Heart right ventricle (tissue), 16 donors: ENCODE data around the gene USP12. TPM values are rescaled to one million over a fixed set of nuclear protein-coding genes. Genes with fewer than 3 reads are reported as not detected.
"Not testable (repeated sequence)": the region's sequence is repeated elsewhere in the genome, so short reads cannot be mapped to it uniquely, and the experiment has no call there.

Source experiments
- ATAC-seq, 8 donors: fragments of 200-7000 bp; cut with Tn5 transposase; one replicate each; pipeline ENCODE4 v1.9.1; 2020; ENCODE audit warnings: mild to moderate bottlenecking in 8 of 8, moderate library complexity in 8 of 8, moderate number of reproducible peaks in 1 of 8
- DNase-seq, 2 donors: peaks; one replicate each; pipeline ENCODE4 v3.0.0-alpha.2; 2020
- H3K27ac ChIP-seq, 10 donors: fragments of 200-600 bp; sonication (generic) in 2 of 10; one replicate each; pipeline versions ENCODE4 v1.5.0 to v1.8.0; 2020 to 2022; ENCODE audit warnings: mild to moderate bottlenecking in 3 of 10
- H3K27me3 ChIP-seq, 7 donors: fragments of 200-600 bp; one replicate each; pipeline ENCODE4 v1.8.0; 2021 to 2022; ENCODE audit warnings: mild to moderate bottlenecking in 2 of 7
- H3K36me3 ChIP-seq, 9 donors: fragments of 200-600 bp; sonication (generic) in 1 of 9; one replicate each; pipeline versions ENCODE4 v1.5.0 to v1.8.0; 2020 to 2022; ENCODE audit warnings: mild to moderate bottlenecking in 2 of 9
- H3K4me1 ChIP-seq, 9 donors: fragments of 200-600 bp; sonication (generic) in 1 of 9; one replicate each; pipeline versions ENCODE4 v1.5.0 to v1.8.0; 2020 to 2022; ENCODE audit warnings: mild to moderate bottlenecking in 4 of 9
- H3K4me3 ChIP-seq, 10 donors: fragments of 200-600 bp; sonication (generic) in 2 of 10; one replicate each; pipeline versions ENCODE4 v1.5.0 to v1.8.0; 2020 to 2022; ENCODE audit warnings: mild to moderate bottlenecking in 7 of 10, moderate library complexity in 2 of 10
- H3K9me3 ChIP-seq, 11 donors: fragments of 200-600 bp in 10 of 11; sonication (generic) in 2 of 11; one replicate each; pipeline versions ENCODE4 v1.5.0 to v1.8.0; 2013 to 2022; ENCODE audit warnings: mild to moderate bottlenecking in 2 of 11, control low read depth in 1 of 11, moderate library complexity in 1 of 11
- CTCF ChIP-seq, 9 donors: fragments of 200-600 bp; sonication (generic) in 2 of 9; IDR thresholded peaks; one replicate each; pipeline versions ENCODE4 v1.5.0 to v1.8.0; 2021 to 2022; ENCODE audit warnings: antibody characterized with exemption in 9 of 9, mild to moderate bottlenecking in 5 of 9, moderate library complexity in 1 of 9
- WGBS, 2 donors: extraction: QIAGEN DNeasy Blood & Tissue Kit; methylation state at CpG; one replicate each; pipeline ENCODE4 v1.1.7; 2013; ENCODE audit warnings: inconsistent platforms in 1 of 2; 5-methylcytosine and 5-hydroxymethylcytosine counted together
- intact Hi-C, 10 donors: fragments of 100-400 bp; cut with DNase I; formaldehyde crosslinking; loops; one replicate each; pipeline versions ENCODE4 v1.11.1 to v1.14.2; 2022
- polyA plus RNA-seq, 2 donors: library from polyadenylated mRNA; stranded (reverse); fragments of 200-250 nt; gene quantifications; one replicate each; pipeline ENCODE4 v1.2.3, GENCODE V29; 2013
- total RNA-seq, 10 donors: library from RNA; stranded (reverse); fragmentation: NEBNext Ultra II Directional in 3 of 10; extraction: Animal tissue kit (Norgen Biotek cat#: 25700) in 3 of 10; gene quantifications; one replicate each; pipeline versions ENCODE4 v1.2.1 to v1.2.4, GENCODE V29; 2021 to 2023
- donor health status: Arrhythmogenic right ventricular cardiomyopathy.
- donor health status: ischemic (EF 13 %, LVEDD 7.1; RV severe dilation, severe dysfunction).
- donor health status: healthy with polysubstance abuse.
- donor health status: DM: no; HTN: yes; CAD: no.
- donor health status: DM: no; HTN: no; CAD: no.
- donor health status: ischemic (EF 25% LVEDD 6.9; RV normal size, moderate dysfunction).
- donor health status: ischemic (EF 25% LVEDD 5.7; RV mildly dilated, moderate dysfunction).
- donor health status: healthy.
- donor health status: DM: yes; HTN: yes; CAD: no.
- donor health status: Ischemic cardiomyopathy.
- donor health status: ischemic (EF 35%, LVEDD 5.7; RV mildly dilated, moderate dysfunction).
- donor health status: nonischemic (EF 11% LVEDD 7.7; RV severe dilation, severe dysfunction).
- donor health status: DM: yes; HTN: yes; CAD: no.
- donor health status: PGD.
- donor health status: ischemic (EF 29% LVEDD 5.4; RV normal size, mild dysfunction).
- donor health status: nonischemic (EF 23%, LVEDD 6.1; RV moderate dilation, normal function).

Gene USP12
- total and polyA plus RNA-seq, 12 donors, result 4.3 to 22.9 (median 19.0) TPM

GRCh38 chr13:27149702-27150101 lies 21.9 kb downstream of the USP12 start:
- Histone ChIP-seq H3K27me3 (no peaks in the 10 kb centered on the region), H3K27ac (no peak overlapping the region), H3K4me1 (peaks cover 0 to 36% (median 19%) of the 10 kb centered on the region in 9 donors), H3K9me3 (no peaks in the 10 kb centered on the region), H3K4me3 (no peak overlapping the region), H3K36me3 (no peaks in the 10 kb centered on the region)
- TF ChIP-seq CTCF (IDR thresholded peaks at IDR 0.05), result no peak
- ATAC-seq (no peak), DNase-seq (no peak)
- intact Hi-C loops, result no loop called here
- 97 to 99% methylated on average over 6 of the region's 6 CpGs for WGBS, 2 donors

GRCh38 chr13:27148900-27149299 lies 22.7 kb downstream of the USP12 start:
- Histone ChIP-seq H3K27me3 (no peaks in the 10 kb centered on the region), H3K4me1 (peaks cover 0 to 36% (median 19%) of the 10 kb centered on the region in 9 donors), H3K27ac (no peak overlapping the region), H3K4me3 (no peak overlapping the region), H3K9me3 (peaks cover 0 to 4% (median 0%) of the 10 kb centered on the region in 11 donors), H3K36me3 (no peaks in the 10 kb centered on the region)
- intact Hi-C loops, result no loop called here
- ATAC-seq, result no peak
- no peak for TF ChIP-seq CTCF (IDR thresholded peaks at IDR 0.05)
- no peak for DNase-seq
- WGBS, 2 donors, result 97 to 98% methylated on average over 6 of the region's 6 CpGs

- no peak for TF ChIP-seq CTCF (IDR thresholded peaks at IDR 0.05)
Observed at GRCh38 chr13:27147530-27148170, 24.0 kb downstream of the USP12 start.

GRCh38 chr13:27141746-27142145 lies 29.9 kb downstream of the USP12 start:
- intact Hi-C loops, result no loop called here
- ATAC-seq (no peak), DNase-seq (no peak)
- Histone ChIP-seq H3K36me3 (peaks cover 0 to 20% (median 0%) of the 10 kb centered on the region in 9 donors), H3K4me3 (no peak overlapping the region), H3K27ac (no peak overlapping the region), H3K27me3 (no peaks in the 10 kb centered on the region), H3K4me1 (peaks cover 0 to 27% (median 8%) of the 10 kb centered on the region in 9 donors), H3K9me3 (peaks cover 0 to 38% (median 16%) of the 10 kb centered on the region in 11 donors)
- no peak for TF ChIP-seq CTCF (IDR thresholded peaks at IDR 0.05)
- WGBS, 2 donors, result 98 to 100% methylated on average over 5 of the region's 5 CpGs

More at GRCh38 chr13:27147530-27148170, 24.0 kb downstream of the USP12 start:
- Histone ChIP-seq H3K4me1 (peaks cover 0 to 36% (median 19%) of the 10 kb centered on the region in 9 donors), H3K27ac (no peak overlapping the region), H3K36me3 (peaks cover 0 to 9% (median 0%) of the 10 kb centered on the region in 9 donors), H3K27me3 (no peaks in the 10 kb centered on the region), H3K9me3 (peaks cover 0 to 16% (median 9%) of the 10 kb centered on the region in 11 donors), H3K4me3 (no peak overlapping the region)
- intact Hi-C loops, result no loop called here
- no peak for DNase-seq
- no peak for ATAC-seq
- WGBS, 2 donors, result 92 to 94% methylated on average over 8 of the region's 8 CpGs

GRCh38 chr13:27141159-27141558 lies 30.5 kb downstream of the USP12 start:
- 98% methylated on average over 5 of the region's 5 CpGs for WGBS, 2 donors
- intact Hi-C loops, result not testable (repeated sequence)

More at GRCh38 chr13:27141159-27141558, 30.5 kb downstream of the USP12 start:
- H3K27ac ChIP-seq, H3K27me3 ChIP-seq, H3K4me3 ChIP-seq, ATAC-seq, DNase-seq: not testable (repeated sequence)
- Histone ChIP-seq H3K4me1 (peaks cover 0 to 21% (median 7%) of the 10 kb centered on the region in 9 donors), H3K36me3 (peaks cover 0 to 20% (median 0%) of the 10 kb centered on the region in 9 donors), H3K9me3 (peaks cover 0 to 38% (median 16%) of the 10 kb centered on the region in 11 donors)
